Left renal cortex interstitium (tissue), 4 donors: ENCODE results near the gene HMX2. TPM values are rescaled to one million over a fixed set of nuclear protein-coding genes. Genes with fewer than 3 reads are reported as not detected.
A peak's percentile ranks its signal among the peaks of the same experiment; 100 is the strongest.
"Not testable (repeated sequence)": the region's sequence is repeated elsewhere in the genome, so short reads cannot be mapped to it uniquely, and the experiment has no call there.

ENCODE experiments used
- DNase-seq, 4 donors: peaks; one replicate each; pipeline ENCODE4 v3.0.0-alpha.2; 2013; ENCODE audit warnings: low read depth in 4 of 4, low spot score in 2 of 4, missing footprints in 1 of 4
- polyA plus RNA-seq, 4 donors: library from polyadenylated mRNA; unstranded; fragments of 120-200 nt; gene quantifications; one replicate each; pipeline ENCODE4 v1.2.1, GENCODE V29; 2013; ENCODE audit not compliant: insufficient read length in 4 of 4

The HMX2 gene
- polyA plus RNA-seq, 4 donors, result 1.4 to 2.9 (median 2.2) TPM

DNA sequence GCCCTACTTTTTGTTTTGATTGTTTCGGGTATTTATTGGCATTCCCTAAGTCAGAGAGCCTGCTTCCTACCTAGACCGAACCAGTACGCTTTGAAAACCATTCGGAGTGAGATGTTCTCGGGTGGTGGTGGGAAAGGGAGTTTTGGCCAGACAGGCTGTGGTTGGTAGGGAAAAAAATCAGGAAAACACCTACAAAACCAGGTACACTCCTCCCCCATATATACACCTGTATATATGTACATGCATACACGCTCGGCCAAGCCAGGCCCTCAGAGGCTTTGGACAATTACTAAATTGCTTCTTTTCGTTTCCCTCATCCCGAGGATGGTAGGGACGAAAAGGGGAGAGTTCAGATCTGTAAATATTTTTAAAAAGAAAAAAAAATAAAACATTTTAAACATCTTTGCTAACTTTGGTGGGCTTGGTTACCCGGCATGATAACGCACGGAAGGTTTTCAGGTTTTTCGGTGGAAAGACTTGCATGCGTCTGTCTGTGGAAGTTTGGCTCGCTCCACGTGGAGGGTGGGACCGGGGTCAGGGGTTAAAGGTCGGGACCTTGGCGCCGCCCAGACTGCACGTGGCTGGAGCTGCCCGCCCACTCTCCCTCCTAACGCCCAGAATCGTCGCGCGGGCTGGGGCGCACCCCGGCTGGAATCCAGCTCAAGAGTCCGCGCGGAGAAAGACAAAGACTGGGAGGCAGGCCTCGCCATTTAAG is 2.5 kb downstream of the HMX2 start:
- DNase-seq, result no peak

DNA sequence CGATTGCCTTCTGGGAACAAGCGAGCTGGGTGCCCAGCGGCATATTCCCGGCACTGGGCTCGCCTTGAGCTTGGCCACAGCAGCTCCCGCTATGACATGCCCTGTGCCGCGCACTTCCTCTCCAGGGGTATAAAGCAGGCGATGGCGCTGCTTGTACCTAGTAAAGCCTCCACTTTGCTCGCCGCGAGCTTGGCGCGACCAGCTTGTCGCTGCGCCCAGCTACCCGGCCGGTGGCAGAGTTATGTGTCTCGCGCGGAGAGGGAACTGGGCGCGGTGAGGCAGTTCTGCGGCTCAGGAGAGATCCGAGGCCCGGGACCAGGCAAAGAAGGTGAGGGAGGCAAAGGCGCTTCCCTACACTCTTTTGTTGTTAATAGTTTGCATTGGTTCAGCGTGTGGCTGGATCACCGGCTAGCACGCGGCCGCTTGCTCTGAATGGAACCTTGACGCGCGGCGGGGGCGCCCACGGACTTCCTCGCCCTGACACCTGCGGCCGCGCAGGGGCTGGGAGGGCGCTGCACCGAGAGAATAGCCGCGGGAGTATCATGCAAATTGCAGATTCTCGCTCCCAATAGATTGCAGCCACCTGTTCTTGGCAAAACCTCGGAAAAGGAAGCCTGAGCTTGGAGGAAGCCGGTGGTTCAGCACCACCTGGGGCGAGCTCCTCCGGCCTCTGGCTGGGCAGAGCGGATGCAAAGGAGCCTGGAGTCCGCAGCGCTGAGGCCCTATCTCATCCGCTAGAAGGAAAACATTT is 3.2 kb downstream of the HMX2 start:
- DNase-seq, result no peak

DNA sequence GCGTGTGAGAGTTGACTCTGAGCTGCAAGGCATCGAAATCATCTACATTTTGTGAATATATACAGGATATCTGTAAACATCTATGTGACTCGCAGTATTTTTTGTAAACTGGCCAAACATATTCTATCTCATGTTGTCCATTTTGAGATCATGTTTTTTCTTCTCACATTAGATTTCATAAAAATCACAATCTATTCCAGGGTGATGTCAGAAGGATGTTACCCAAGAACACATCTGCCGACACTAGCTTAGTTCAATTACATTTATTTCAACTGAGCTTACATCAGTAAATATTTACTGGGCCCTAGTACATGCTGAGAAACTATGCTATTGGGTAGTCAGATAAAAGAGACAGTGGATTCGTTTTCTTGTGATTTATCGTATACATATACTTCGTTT is 3.8 kb downstream of the HMX2 start:
- no peak for DNase-seq

- DNase-seq, result no peak
Measured at GRCh38 chr10:123153486-123154091, 5.7 kb downstream of the HMX2 start.

DNA sequence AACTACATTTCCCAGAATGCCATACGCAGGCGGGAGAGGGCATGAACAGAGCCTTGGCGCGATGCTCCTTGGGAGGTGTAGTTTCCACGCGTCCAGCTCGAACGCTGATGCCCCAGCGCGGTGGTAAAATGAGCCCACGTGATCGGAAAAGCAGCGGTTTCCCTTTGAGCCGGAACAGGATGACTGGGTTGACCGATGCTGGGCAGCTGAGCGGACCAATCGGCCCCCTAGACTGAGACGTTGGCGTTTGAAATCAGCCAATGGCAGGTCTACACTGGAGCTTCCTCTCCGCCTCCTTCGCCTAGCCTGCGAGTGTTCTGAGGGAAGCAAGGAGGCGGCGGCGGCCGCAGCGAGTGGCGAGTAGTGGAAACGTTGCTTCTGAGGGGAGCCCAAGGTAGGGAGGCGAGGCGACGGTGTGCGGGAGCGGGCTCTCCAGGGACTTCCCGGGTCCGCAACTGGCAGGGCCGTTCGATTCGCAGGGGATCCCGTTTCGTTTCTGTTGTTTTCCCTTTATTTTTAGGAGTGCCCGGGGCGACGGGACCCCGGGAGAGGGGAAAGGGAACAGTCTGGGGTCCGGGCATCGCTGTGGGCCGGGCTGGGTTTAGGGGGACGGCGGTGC is 6.3 kb downstream of the HMX2 start, which contains the start of gene BUB3:
TSS of gene BUB3 (plus strand) at position 311 of the 619 bp plus-strand sequence. CDS start 516 bp downstream, outside the sequence.
- DNase-seq, result peak; percentile 96 to 99 (median 98)

DNA sequence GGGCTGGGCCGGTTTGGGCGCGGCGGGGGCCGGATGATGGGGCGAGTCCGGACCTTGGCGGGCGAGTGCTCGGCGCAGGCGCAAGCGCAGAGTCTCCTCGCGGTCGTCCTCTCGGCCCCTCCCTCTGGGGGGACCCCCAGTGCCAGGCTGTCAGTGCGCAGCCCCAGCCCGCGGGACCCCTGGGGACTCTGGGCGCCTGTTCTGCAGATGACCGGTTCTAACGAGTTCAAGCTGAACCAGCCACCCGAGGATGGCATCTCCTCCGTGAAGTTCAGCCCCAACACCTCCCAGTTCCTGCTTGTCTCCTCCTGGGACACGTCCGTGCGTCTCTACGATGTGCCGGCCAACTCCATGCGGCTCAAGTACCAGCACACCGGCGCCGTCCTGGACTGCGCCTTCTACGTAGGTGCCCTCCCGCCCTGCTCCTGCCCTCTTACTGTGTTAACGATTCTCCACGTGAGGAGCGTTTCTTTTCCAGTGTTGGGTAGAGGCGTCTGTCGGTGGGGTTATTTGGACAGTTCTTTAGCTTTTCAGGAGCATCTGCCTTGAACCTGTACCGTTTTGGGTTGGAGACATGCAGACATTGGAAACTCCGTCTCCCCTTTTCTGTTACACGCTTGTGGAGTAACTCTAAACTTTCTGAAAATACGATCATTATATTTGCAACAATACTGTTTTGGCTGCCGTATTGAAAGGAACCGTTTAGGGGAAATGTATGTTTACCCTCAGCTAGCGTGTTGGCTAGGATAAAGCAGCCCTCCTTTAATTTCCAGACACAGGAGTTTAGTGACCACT is 7.0 kb downstream of the HMX2 start:
- no peak for DNase-seq

DNA sequence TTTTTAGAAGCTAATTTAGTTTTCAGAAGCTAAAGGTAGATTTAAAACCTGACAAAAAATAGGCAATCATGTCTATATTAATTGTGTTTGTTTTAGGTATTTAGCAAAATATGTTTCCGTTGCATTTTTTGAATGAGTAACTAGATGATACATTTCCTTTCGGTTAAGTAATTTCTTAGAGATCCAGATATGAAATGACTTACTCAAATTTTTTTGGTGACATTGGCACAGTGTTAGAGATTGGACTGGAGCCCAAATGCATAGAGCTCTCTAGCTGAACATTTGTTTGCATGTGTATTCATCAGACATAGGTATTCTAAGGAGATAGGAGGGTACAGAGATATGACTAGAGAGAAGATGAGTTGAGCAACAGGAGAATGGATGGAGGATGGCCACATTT is 8.1 kb downstream of the HMX2 start:
- DNase-seq, result no peak

DNA sequence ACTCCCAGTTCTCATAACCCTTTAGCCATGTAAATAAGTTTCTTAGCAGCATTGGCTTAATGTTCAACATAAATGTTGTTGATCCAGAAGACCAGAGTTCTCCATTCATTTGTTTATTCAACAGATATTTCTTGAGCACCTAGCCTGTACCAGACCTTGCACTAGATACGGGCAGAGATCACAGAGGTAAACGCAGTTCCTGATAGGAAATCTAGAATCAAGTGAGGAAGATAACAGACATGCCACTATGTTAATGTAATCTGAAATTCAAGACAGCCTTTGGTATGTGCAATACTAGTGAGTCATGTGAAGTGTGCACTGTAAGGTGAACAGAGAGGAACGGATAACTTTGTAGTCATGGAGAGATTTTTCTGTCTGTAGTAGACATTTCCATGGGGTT is 9.3 kb downstream of the HMX2 start:
- no peak for DNase-seq

GRCh38 chr10:123158682-123159081 is 10.7 kb downstream of the HMX2 start:
- no peak for DNase-seq

GRCh38 chr10:123160311-123160980 is 12.5 kb downstream of the HMX2 start:
- no peak for DNase-seq

DNA sequence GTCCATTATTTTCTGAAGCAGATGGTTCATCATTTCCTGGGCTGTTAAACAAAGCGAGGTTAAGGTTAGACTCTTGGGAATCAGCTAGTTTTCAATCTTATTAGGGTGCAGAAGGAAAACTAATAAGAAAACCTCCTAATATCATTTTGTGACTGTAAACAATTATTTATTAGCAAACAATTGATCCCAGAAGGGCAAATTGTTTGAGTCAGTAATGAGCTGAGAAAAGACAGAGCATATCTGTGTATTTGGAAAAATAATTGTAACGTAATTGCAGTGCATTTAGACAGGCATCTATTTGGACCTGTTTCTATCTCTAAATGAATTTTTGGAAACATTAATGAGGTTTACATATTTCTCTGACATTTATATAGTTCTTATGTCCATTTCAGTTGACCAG is 16.4 kb downstream of the HMX2 start:
- no peak for DNase-seq

- no peak for DNase-seq
Measured at GRCh38 chr10:123165445-123166072, 17.6 kb downstream of the HMX2 start.

GRCh38 chr10:123166618-123167017 is 18.7 kb downstream of the HMX2 start:
- no peak for DNase-seq

DNA sequence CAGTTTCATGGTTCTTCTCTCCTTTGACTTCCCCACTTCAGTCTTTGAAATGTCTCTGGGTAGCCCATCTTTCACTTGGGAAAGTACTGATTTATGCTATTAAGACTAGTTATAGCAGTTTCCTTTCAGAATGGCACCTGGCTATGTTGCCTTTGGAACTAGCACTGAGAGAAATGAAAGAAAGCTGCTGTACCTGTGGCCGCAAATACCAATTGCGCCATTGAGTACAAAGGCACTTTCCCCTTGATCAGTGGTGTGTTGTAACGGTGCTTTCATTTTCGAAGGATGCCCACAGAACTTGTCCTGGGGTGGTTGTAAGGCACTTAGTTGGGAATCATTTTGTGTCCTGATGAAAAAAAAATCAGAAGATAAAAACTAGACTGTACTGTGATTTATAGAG is 23.0 kb downstream of the HMX2 start:
- no peak for DNase-seq

GRCh38 chr10:123171616-123172015 is 23.7 kb downstream of the HMX2 start:
- DNase-seq, result not testable (repeated sequence)

DNA sequence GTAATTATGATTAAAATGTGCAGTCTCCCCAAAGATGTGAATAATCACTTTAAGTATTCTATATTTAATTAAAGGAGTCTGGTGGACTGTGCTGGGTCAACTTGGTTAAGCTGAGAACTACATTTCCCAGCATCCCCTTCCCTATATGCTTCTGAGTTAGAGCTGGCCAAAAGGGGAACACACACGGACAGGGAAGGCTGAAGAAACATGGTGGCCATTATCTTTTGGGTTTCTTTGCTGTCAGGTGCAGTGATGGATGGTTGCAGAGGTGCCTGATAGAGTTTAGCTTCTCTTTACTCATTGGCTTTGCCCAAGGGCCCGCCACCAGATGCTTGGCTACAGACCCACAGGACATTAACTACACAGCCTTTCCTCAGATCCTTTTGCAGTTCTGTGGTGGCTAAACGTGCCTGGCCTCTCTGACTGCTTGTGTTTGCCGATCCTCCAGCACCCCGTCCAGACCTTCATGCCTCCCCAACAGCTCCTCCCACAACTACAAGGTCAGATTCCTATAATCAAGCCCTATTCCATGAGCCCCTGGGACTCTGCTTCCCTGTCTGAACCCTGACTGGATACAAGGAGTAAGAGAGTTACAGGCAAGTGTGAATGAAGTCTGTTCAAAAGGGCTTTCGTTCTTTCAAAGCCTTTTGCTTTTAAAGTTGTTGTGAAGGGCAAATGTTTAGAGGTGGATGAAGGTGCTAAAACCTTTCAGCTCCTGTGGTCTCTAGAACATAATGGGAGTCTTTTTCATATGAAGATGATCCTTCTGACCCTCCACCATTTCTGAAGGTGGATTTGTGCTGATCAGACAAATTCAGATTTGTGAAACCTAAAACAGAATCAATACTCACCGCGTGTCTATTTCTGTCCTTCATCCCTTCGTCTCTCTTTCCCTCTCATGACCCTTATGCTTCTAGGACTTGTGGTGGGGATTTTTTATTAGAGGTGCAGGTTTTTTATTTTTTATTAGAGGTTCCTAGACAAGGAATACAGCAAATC is 27.8 kb downstream of the HMX2 start:
- DNase-seq, result no peak

GRCh38 chr10:123178390-123178789 is 30.5 kb downstream of the HMX2 start:
- not testable (repeated sequence) for DNase-seq
